SKM-1 treated with dmso at 0.1 percent for 144 hours (cell line): ENCODE measurements around the gene SCN4A.

ENCODE experiments used
- DNase-seq: peaks from one replicate; lab custom pipeline; 2025; ENCODE audit not compliant: unreplicated experiment; lab: John Stamatoyannopoulos, UW

SCN4A gene

GRCh38 chr17:63960006-63960405 is 12.7 kb downstream of the SCN4A start:
- DNase-seq, result no peak

GRCh38 chr17:63956296-63956920 is 16.3 kb downstream of the SCN4A start:
- no peak for DNase-seq

- DNase-seq, result no peak
Observed at GRCh38 chr17:63955791-63956190, 16.9 kb downstream of the SCN4A start.

- no peak for DNase-seq
Observed at GRCh38 chr17:63955232-63955631, 17.5 kb downstream of the SCN4A start.

GRCh38 chr17:63954402-63955063 is 18.2 kb downstream of the SCN4A start:
- peak; percentile 4 for DNase-seq

GRCh38 chr17:63950940-63951907 is 21.5 kb downstream of the SCN4A start:
- DNase-seq, result no peak

GRCh38 chr17:63949576-63950250 is 23.0 kb downstream of the SCN4A start:
- DNase-seq, result no peak

- DNase-seq, result no peak
Observed at GRCh38 chr17:63948521-63948920, 24.2 kb downstream of the SCN4A start.

- no peak for DNase-seq
Observed at GRCh38 chr17:63947711-63948330, 24.9 kb downstream of the SCN4A start.

- DNase-seq, result peak; percentile 61
Observed at GRCh38 chr17:63946440-63947363, 26.0 kb downstream of the SCN4A start.

GRCh38 chr17:63945784-63946439 is 26.8 kb downstream of the SCN4A start:
- DNase-seq, result no peak

GRCh38 chr17:63944736-63945499 is 27.8 kb downstream of the SCN4A start:
- no peak for DNase-seq

- no peak for DNase-seq
Observed at GRCh38 chr17:63943745-63944144, 29.0 kb downstream of the SCN4A start.

- no peak for DNase-seq
Observed at GRCh38 chr17:63942309-63942985, 30.3 kb downstream of the SCN4A start.

GRCh38 chr17:63941751-63942150 is 31.0 kb downstream of the SCN4A start:
- no peak for DNase-seq

- no peak for DNase-seq
Observed at GRCh38 chr17:63941162-63941561, 31.6 kb downstream of the SCN4A start.

- no peak for DNase-seq
Observed at GRCh38 chr17:63940584-63940983, 32.1 kb downstream of the SCN4A start.

- no peak for DNase-seq
Observed at GRCh38 chr17:63939884-63940283, 32.8 kb downstream of the SCN4A start.
